ENCODE measurements around the gene PHYKPL. TPM values are rescaled to one million over a fixed set of nuclear protein-coding genes. Genes with fewer than 3 reads are reported as not detected.

The PHYKPL gene
- total RNA-seq, 1 experiment from 2014 or later, result 43.9 TPM

- intact Hi-C loops (cut with micrococcal nuclease; ENCODE audit: unreplicated experiment), result no loop called here
- BruUV-seq (replicated peaks), result no TSS peak
- Histone ChIP-seq H3K27ac (ENCODE audit: low read depth, low read length, poor library complexity, severe bottlenecking) (no peak overlapping the region), H3K4me1 (ENCODE audit: insufficient read depth, low read length, poor library complexity, severe bottlenecking) (no peaks in the 10 kb centered on the region), H3K27me3 (replicated peaks; ENCODE audit: insufficient read depth, low read depth, low read length, poor library complexity) (no peaks in the 10 kb centered on the region), H3K4me3 (ENCODE audit: low read depth, low read length, poor library complexity, severe bottlenecking) (no peak overlapping the region), H3K36me3 (ENCODE audit: insufficient read depth, low read length, poor library complexity, severe bottlenecking) (no peaks in the 10 kb centered on the region), H3K9me3 (ENCODE audit: low read depth, low read length, poor library complexity, severe bottlenecking) (no peaks in the 10 kb centered on the region)
- POLR2A ChIA-PET (ENCODE audit: low non-redundant PET), result no interaction called here
- CTCF ChIA-PET, result no interaction called here
- TF ChIP-seq EZH2 (IDR thresholded peaks at IDR 0.05; ENCODE audit: borderline replicate concordance, low read depth, low read length, poor library complexity, severe bottlenecking) (no peak), CTCF (conservative IDR thresholded peaks at IDR 0.05; ENCODE audit: low read depth, low read length) (no peak)
- DNase-seq (ENCODE audit: low spot score), result no peak
These were observed 36.3 kb downstream of the PHYKPL start for GRCh38 chr5:178196281-178196812.

- H3K36me3 ChIP-seq (ENCODE audit: insufficient read depth, low read length, poor library complexity, severe bottlenecking), result no peaks in the 10 kb centered on the region
- POLR2A ChIA-PET (ENCODE audit: low non-redundant PET), result no interaction called here
- no peak for DNase-seq (ENCODE audit: low spot score)
- no peaks in the 10 kb centered on the region for H3K4me1 ChIP-seq (ENCODE audit: insufficient read depth, low read length, poor library complexity, severe bottlenecking)
- no peak for TF ChIP-seq EZH2 (IDR thresholded peaks at IDR 0.05; ENCODE audit: borderline replicate concordance, low read depth, low read length, poor library complexity, severe bottlenecking)
- TF ChIP-seq CTCF (conservative IDR thresholded peaks at IDR 0.05; ENCODE audit: low read depth, low read length), result no peak
- CTCF ChIA-PET, result no interaction called here
- H3K27me3 ChIP-seq (replicated peaks; ENCODE audit: insufficient read depth, low read depth, low read length, poor library complexity), result no peaks in the 10 kb centered on the region
- BruUV-seq (replicated peaks), result no TSS peak
- no peak overlapping the region for H3K27ac ChIP-seq (ENCODE audit: low read depth, low read length, poor library complexity, severe bottlenecking)
- no peak overlapping the region for H3K4me3 ChIP-seq (ENCODE audit: low read depth, low read length, poor library complexity, severe bottlenecking)
- intact Hi-C loops (cut with micrococcal nuclease; ENCODE audit: unreplicated experiment), result no loop called here
- no peaks in the 10 kb centered on the region for H3K9me3 ChIP-seq (ENCODE audit: low read depth, low read length, poor library complexity, severe bottlenecking)
These were observed 38.6 kb downstream of the PHYKPL start for GRCh38 chr5:178194026-178194425.

- Histone ChIP-seq H3K36me3 (ENCODE audit: insufficient read depth, low read length, poor library complexity, severe bottlenecking) (no peaks in the 10 kb centered on the region), H3K4me3 (ENCODE audit: low read depth, low read length, poor library complexity, severe bottlenecking) (no peak overlapping the region), H3K27ac (ENCODE audit: low read depth, low read length, poor library complexity, severe bottlenecking) (no peak overlapping the region), H3K27me3 (replicated peaks; ENCODE audit: insufficient read depth, low read depth, low read length, poor library complexity) (no peaks in the 10 kb centered on the region), H3K4me1 (ENCODE audit: insufficient read depth, low read length, poor library complexity, severe bottlenecking) (no peaks in the 10 kb centered on the region), H3K9me3 (ENCODE audit: low read depth, low read length, poor library complexity, severe bottlenecking) (no peaks in the 10 kb centered on the region)
- intact Hi-C loops (cut with micrococcal nuclease; ENCODE audit: unreplicated experiment), result no loop called here
- no peak for DNase-seq (ENCODE audit: low spot score)
- TF ChIP-seq CTCF (conservative IDR thresholded peaks at IDR 0.05; ENCODE audit: low read depth, low read length) (no peak), EZH2 (IDR thresholded peaks at IDR 0.05; ENCODE audit: borderline replicate concordance, low read depth, low read length, poor library complexity, severe bottlenecking) (no peak)
- CTCF ChIA-PET, result interaction anchor here (0.6 kb wide), 1 partner anchor 24 kb away, joined by 6 read pairs; no protein-coding TSS in a partner anchor
- POLR2A ChIA-PET (ENCODE audit: low non-redundant PET), result no interaction called here
- no TSS peak for BruUV-seq (replicated peaks)
These were observed 39.3 kb downstream of the PHYKPL start for GRCh38 chr5:178193251-178193809.
